GM12892 (cell line): Measurements from ENCODE around the gene HSD17B2.

Experiments
- POLR2A ChIP-seq: IDR thresholded peaks from 2 replicates; pipeline ENCODE4 v1.6.1; 2011; ENCODE audit warnings: low read depth, low read length, control low read depth
- POLR2AphosphoS5 ChIP-seq: IDR thresholded peaks from 2 replicates; pipeline ENCODE4 v1.6.1; 2011; ENCODE audit warnings: low read depth, low read length, control low read depth
- TAF1 ChIP-seq: IDR thresholded peaks from 2 replicates; pipeline ENCODE4 v1.6.1; 2011; ENCODE audit warnings: low read depth, mild to moderate bottlenecking, control low read depth, low read length, borderline replicate concordance

GRCh38 chr16:82108100-82108499 lies 73.0 kb downstream of the HSD17B2 start:
- TF ChIP-seq POLR2A (no peak), POLR2AphosphoS5 (no peak), TAF1 (no peak)
